NOMO-1 treated with DMSO at 0.1 percent for 48 hours (cell line): Measurements from ENCODE around the gene TACR1.

ENCODE experiments used
- DNase-seq: peaks from one replicate; lab custom pipeline; 2025; ENCODE audit not compliant: unreplicated experiment; lab: John Stamatoyannopoulos, UW

Gene TACR1

DNA sequence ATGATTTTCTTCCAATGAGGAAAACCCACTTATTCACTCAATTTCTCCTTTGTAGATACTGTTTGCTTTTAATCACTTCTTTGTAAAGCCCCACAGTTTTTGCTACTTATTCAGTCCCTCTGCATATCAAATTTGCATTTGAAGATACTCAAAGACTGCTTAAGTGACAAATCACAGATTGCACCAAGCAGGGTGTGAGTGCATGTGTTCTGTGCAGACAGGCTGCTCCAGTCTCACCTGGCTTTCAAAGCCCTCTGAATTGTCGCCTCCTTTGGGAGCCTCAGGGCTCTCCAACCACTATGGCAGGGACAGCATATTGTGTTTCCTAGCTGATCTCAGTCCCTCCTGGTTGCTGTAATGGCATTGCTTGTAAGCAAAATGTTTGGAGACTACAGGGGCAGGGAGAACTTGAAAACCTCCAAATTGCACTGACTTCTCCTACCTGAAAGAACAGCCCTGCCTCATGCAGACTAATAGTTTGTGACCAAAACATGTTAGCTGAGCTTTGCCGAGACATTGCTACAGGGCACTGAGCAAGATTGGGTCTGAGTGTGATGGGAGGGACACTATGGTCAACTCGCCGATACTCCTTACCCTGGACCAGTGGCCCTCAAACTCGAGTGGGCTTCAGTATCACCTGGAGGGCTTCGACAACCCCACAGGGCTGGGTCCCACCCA lies 144.0 kb downstream of the TACR1 start:
- no peak for DNase-seq

DNA sequence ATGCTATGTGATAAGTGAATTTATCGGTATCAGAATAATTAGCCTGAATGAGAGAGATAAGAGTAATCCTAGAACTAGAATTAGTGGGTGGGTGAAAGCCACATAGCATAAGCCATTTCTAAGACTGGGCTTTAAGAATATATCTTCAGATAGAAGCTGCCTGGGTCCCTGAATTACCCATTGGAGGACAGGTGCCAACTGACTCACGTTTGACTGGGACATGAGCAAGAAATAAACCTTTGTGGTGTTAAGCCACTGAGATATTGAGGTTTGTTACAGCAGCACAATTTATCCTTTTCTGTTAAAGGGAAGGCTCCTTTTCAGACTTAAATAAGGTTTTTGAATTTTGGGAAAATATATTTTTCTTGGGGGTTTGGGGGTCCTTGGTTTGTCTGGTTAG lies 145.0 kb downstream of the TACR1 start:
- DNase-seq: no peak

DNA sequence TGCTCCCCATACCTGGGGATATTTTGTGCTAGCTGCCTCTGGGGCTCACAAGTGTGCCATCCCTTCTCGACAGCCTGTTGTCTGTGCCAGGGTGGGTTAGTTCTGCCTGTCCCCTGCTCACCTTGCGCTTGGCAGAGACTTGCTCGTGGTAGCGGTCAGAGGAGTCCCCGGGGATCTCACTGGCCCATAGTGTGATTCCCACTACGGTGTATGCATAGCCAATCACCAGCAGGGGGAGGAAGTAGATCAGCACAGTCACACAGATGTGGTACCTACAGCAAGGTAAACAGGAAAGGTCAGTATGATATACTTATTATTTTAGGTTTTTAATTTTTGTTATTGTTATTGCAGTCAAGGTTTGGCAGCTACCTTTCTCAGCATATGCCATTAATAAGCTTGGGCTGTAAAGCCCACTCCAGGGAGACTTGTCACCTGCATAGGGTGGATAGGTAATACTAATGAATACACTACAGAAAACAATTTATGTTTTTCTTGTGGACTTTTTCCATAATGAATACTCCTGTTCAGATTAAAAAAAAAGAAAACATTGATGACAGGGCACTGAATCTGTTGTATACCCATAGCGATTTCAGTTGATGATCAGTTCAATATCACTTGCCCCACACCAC lies 145.7 kb downstream of the TACR1 start:
- peak; percentile 8 for DNase-seq

DNA sequence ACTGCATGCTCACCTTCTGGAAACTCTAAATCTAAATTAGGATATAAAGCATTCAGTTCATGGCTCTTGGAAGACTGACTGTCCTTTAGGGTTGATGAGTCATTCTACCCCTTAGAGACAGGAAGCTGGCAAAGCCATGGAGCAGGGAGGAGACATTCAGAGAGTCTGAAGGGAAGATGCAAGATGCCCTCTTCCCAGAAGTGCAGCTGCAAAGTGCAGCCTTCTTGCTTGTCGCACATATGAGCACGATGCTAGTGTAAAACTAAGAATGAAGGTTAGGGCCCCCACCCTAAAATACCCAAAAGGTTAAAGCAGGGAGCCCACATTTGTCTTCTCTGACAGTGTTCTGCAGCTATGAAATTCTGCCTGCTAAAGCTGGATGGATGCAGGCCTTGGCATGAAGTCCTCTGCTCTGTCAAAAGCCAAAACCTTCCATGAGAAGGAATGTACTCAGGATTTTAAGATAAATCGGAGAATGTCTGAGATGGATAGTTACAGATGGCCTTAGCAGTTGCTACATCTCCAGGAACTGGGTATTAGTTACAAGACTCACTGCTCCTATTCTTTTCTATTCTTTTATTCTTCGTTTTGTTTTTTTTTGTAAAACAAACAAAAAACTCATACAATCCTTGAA lies 151.2 kb downstream of the TACR1 start:
- no peak for DNase-seq

DNA sequence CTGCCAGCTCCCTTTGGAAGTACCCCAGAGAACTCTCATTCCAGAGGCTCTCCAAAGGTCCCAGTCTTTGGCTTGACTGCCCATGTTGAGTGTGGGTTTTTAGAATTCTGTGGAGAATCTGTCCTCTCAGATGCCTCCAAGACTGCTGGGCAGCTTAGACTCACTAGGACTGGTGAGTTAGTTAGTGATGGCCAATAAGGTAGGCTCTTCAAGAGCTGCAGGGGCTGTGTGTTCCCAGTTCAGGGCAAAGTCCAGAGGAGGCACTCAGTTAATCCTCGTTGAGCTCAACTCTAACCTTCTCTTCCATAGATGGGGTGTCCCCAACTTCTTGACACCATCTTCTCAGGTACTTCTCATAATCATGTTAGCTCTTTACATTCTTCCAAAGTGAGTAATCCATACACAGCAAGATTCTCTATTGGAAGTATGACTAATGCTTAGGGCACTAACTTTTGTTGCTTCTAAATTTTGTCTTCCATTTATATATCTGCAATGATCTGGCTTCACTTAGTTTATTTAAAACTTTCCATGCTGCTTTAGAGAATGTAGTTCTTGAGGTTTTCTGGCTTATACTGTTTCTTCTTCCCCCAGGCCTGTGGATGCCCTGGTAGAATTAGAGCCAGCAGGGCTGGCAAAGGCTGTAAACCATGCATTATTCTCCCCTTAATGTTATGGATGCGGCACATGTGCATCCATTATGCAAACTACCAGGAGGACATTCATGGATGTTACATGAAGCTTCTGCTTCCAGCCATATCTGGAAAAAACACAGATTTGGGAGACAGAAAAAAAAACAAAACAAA lies 151.9 kb downstream of the TACR1 start:
- no peak for DNase-seq

DNA sequence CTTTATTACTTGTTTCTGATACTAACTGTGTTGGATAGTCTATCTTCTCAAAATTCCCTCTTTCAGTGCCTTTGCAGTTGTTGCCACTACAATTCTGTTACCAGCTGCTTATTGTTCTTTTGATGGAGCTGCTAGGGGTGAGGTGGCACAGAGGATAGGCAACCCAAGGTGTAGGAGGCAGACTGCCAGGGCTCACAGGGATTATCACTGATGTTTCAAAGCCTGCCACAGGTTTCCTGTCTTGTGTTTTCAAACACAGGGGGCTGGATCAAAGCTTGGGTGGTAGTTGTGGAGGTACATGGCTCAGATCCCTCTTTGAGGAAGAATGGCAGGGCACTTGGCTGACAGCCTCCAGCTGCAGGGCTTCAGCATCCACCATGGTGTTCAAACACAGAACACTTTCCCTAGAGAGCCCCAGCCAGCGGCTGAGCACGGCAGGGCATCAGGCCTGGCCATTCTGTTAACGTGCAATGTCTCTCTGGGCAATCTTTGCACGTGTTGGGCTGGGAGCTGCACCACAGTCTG lies 153.7 kb downstream of the TACR1 start:
- DNase-seq: no peak

DNA sequence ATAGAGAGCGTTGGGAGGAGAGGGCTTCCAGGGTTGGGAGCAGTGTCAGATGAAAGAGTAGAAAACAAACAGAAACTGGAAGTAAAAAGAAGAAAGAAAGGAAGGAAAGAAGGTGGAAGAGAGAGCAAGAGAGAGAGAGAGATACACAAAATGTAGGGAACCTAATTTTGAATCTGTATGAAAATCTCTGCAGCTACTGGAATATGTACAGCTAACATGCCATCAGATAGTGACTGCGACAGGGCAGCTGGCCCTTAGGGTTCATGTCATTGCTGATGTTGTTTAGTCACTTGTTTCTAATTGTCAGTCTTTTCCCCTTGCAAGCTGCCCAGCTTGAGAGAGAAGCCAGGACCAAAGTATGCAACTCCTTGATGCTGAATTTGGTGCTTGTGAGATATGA lies 155.0 kb downstream of the TACR1 start:
- DNase-seq: no peak

DNA sequence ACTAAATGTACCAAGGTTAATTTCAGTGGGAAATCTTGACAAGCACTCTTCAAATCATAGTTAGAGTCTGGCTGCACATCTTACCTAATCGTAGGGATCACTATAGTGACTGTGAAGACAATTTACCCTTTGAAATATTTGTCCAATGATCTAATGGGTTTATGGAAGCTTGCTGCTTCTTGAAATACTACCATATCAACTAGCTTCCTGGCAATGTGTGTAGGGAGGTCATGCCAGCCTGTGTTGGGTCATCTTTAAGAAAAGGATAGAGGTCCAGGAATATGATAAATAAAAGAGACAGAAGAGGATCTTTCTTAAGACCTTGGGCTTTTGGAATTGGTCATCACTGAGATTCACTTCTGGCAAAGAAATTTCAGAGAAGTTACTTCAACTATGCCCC lies 156.5 kb downstream of the TACR1 start:
- DNase-seq: no peak

DNA sequence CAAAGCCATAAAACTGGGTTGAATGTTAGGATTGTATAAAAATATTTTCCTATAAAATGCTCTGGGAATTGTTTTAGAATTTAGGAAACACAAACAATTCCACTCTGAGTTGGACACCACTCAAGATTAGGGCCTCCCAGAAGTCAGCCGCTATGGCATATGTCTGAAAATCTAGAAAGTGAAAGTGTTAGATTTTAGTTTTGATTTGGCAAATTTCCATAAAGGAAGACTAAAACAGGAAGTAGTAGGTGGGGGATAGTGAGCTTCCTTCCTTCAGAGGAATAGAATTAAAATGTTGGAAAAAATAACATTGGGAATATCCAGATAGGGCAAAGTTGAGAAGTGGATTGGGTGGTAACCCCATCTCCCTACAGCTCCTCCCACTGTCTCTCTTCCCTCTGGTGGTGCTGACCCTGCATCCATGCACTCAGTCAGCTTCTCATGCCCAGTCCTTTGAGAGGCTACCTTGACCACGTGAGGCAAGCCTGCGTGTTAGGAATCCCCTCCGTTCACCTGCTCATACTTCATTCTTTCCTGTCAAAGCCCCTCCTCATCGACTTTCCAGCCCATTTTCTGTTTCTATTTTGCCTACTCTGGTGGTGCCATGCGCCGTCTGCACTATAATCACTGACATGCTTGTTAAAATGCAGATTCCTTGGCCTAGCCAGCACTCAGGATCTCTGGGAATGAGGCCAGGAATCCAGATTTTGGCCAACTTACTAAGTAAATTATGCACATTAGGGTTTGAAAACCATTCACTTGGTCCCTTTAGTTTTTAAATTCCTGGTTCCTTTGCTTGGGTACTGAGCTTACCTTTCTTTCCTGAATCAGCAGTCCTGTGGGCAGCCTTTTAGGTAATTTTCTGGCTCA lies 157.4 kb downstream of the TACR1 start:
- no peak for DNase-seq

DNA sequence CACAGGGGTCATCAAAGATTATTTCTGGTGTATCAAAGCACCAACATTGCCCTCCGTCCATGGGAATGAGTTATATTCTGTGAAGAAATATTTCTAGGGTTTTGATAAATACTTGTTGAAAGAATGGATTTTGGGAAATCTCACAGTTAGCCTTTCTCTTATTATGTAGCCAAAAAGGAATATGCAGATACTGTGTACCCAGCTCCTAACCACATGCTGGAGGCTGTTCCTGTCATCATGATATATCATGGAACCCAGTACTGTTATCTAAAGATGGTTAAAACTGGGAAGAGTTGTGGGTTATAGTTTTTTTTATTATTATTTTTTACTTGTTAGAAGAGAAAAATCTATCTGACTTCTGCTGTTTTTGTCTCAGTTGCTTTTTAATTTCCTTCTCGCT lies 158.1 kb downstream of the TACR1 start:
- no peak for DNase-seq

DNA sequence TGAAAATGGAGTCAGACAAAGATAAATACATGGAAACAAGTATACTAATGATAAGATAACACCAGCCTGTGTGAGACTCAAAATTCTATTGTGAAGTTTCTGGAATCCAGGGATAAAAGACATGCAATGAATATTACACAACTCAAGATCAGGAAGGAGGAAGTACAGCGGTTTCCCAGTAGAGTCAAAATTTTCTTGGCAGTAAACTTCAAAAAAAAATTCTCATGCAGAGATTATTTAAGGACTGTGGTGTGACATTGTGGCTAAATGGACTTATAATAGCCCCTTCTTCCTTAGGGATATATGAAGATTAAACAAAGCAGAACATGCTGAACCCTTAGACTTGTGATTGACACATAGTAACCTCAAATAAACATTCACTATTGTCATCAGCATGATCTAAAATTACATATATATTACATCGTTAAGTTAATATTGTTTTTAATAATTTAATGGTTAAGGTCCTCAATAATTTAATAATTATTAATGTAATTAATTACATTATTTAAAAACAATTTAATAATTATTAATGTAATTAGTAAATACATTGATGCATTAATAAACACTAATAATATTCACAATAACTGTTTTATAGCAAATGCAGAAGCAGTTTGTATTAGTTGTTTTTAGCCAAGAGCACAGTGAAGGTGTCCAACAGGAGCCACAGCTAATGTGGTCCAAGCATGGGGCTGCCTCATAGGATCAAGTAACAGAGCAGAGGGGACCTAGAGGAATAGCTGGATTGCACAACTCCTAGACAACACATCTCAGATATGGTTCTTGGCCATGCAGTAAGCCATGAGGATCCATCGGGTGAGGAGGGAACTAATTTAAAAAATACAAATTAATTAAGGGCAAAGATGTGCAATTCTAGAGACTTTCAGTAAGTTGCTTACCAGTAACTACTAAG lies 163.6 kb downstream of the TACR1 start:
- peak; percentile 45 for DNase-seq

DNA sequence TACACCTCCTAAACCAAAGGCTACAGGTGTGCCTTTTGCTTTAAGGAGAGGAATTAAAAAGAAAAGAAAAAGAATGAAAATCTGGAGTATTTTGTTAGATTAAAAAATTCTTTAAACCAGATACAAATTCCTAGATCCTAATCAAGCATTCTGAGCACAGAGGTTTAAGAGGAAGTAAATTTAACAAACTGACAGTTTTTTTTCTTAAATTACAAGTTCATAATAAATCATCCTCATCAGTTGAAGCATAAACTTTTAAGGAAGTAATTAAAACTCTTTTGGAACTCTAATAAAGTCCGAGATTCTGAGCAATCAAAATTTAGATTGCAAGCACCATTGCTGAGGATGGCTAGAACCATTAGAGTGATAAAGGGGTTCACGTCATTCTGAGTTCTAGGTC lies 165.8 kb downstream of the TACR1 start:
- peak; percentile 91 for DNase-seq

DNA sequence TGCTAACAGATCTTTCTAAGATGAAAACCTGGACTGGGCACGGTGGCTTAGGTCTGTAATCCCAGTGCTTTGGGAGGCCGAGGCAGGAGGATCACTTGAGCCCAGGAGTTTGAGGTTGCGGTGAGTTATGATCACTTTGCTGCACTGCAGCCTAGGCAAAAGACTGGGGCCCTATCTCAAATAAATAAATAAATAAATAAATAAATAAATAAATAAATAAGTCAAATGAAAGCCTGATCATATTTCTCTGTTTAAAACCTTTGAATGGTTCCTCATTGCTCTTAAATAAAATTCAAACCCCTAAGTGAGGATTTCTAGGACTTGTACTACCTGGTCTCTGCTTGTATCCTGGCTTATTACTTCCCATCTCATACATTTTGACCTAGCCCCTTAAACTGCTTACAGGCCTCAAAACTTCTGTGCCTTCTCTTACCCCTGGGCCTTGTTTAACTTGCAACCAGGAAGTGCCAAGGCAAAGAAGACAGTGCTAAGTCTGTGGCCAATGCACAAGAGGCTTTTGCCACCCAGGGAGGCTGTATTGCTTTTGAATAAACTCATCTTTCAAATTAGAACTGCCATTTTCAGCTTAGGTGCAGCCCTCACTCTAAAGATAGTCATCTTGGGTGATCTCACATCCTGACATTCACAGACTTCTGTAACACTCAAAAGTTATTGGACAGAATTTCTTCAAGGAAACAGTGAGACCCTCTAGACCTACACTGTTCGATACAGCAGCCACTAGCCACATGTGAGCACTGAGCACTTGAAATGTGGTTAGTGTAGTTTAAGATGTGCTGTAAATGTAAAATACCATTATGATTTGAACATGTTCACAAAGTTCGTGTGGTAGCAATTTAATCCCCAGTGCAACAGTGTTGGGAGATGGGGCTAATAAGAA lies 167.2 kb downstream of the TACR1 start:
- DNase-seq: no peak

DNA sequence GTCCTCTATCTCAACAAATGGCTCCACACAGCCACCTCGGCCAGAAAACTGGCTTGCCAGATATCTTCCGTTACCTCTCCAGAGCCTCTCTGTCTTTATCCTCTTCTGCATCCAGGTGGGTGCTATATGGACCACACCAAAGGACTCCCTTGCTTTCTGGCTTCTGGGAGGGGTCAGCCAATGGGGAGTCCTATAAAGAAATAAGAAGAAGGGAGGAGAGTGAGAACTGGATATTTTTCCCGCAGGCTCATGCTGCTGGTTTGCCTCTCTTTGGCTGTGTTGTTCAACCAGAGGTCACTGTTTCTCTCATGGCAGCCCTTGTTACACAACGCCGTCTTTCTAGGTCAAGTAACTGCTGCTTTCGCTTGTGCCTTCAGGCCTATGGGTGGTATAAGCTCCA lies 168.1 kb downstream of the TACR1 start:
- DNase-seq: no peak

DNA sequence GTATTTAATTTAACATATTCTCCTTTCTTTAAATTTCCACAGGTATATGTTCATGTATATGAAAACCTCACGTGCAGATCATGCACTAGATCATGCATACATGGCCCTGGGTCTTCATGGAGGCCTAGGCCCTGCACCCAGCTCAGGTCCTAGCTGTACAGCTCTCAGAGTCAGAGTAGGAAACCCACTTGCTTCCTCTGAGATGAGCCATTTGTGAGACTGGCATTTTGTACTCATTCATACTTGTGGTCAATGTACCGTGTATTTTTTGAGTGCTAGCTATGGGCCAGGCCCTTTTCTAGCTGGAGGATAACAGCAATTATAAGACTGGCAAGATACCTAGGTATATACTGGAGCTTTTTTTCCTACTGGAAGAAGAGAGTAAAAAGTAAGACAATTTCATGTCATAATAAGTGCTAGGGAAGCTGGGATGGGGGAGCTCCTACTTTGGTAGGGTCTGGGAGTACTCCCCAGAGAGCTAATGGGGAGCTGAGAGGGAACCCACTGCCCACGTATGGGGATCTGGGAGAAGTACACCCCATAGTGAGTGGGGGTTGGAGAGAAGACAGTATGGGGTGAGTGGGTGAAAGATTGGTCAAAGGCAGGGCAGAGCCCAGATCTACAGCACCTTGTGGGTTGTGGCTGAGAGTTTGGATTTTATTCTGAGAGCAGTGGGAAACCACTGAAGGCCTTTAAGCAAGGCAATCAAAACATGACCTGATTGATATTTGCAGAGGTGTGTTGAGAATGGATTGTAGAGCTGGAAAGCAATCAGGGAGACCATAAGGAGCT lies 168.9 kb downstream of the TACR1 start:
- no peak for DNase-seq

DNA sequence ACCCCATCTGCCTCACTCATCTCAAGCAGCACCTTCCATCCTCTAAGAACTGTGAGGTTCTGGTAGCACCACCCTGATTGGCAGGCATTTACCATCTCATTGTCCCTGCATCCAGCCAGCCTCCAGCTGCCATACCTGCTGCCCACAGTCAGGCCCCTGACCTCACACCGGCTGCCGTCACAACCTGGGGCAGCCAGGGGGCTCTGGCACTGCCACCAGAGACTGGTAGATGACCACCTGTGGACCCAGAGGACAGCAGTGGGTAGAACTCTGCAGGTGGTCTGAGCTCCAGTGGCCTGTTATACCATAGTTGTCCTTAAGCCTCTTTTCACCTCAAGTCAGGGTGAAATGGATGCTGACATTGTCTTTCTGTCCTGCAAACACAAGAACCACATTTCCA lies 171.4 kb downstream of the TACR1 start:
- no peak for DNase-seq

DNA sequence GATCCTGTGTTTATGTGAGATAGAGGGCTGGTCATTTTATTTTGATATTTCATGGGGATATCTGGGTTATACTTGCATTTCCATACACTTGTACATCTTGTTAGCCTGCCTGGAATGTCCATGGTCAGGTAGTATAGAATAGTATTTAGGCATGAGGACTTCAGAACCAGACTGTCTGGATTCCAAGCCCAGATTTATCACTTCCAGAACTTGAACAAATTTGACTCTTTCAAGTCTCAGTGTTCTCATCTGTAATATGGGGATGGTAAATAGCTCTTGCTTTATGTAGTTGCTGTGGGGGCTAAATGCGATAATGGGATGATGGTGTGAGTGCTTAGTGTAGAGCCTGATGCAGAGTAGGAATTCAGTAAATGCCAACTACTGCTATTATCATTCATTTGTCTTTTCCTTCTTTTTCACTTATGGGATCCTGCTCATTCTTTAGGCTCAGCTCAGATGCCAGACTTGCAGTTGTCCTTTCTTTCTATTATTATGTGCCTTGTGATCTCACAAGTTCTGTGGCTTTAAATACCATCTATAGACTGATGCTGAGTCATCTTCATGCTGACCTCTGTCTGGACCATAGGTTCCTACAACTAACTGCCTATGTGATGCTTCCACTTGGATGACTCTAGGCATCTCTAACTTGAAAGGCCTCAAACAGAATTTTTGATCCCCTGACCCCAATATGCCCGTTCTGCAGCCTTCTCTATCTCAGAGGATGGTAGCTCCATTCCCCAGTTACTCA lies 173.5 kb downstream of the TACR1 start:
- DNase-seq: no peak
